ENCODE data around the gene ACO1. TPM values are rescaled to one million over a fixed set of nuclear protein-coding genes. Genes with fewer than 3 reads are reported as not detected.

ACO1 gene
- total and polyA plus RNA-seq, 4 donors = 41.3 to 78.5 (median 59.5) TPM

DNA sequence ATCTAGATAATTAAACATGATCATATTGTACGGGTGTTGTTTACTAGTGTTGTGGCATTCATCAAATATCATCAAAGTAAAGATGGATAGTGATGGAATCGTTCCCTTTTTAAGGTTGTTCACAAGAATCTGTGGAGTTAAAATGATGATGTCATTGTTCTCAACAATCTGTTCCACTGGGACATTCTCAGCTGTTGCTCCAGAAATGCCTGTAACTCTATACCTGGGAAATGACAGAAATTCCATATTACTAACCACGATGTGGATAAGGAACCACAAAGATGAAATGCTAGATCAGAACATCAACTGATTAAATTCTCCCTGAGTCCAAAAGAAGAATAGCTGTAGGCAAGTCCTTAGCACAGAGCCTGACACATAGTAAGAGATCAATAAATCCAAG is 103.5 kb downstream of the ACO1 start:
- Histone ChIP-seq H3K27me3 (ENCODE audit: control insufficient read depth in 4 of 4, insufficient read depth in 4 of 4, low read length in 3 of 4) (no peaks in the 10 kb centered on the region), H3K27ac (ENCODE audit: low read depth in 1 of 2, low read length in 2 of 2) (no peak overlapping the region), H3K36me3 (ENCODE audit: control insufficient read depth in 4 of 4, insufficient read depth in 3 of 4, low read depth in 1 of 4, low read length in 3 of 4) (peaks cover 4 to 23% (median 21%) of the 10 kb centered on the region in 4 donors), H3K4me3 (ENCODE audit: low read depth in 1 of 3, low read length in 3 of 3) (no peak overlapping the region), H3K9me3 (ENCODE audit: control insufficient read depth in 4 of 4, low read length in 3 of 4) (no peaks in the 10 kb centered on the region), H3K4me1 (ENCODE audit: control insufficient read depth in 4 of 4, insufficient read depth in 4 of 4, low read length in 3 of 4) (peaks cover 3 to 20% (median 14%) of the 10 kb centered on the region in 4 donors), H3K9ac (ENCODE audit: low read depth in 1 of 2, low read length in 2 of 2) (no peak overlapping the region)
- TF ChIP-seq HNF4G (IDR thresholded peaks at IDR 0.05) (no peak), GABPA (IDR thresholded peaks at IDR 0.05 in 1 of 2, conservative IDR thresholded peaks at IDR 0.05 in 1 of 2) (no peak), FOXA2 (IDR thresholded peaks at IDR 0.05) (no peak), FOXA1 (IDR thresholded peaks at IDR 0.05) (no peak), YY1 (IDR thresholded peaks at IDR 0.05) (no peak), RXRA (IDR thresholded peaks at IDR 0.05) (no peak), HNF4A (conservative IDR thresholded peaks at IDR 0.05) (no peak), EGR1 (IDR thresholded peaks at IDR 0.05; ENCODE audit: low read depth in 2 of 2) (no peak), JUND (IDR thresholded peaks at IDR 0.05) (no peak), NR2F2 (IDR thresholded peaks at IDR 0.05) (no peak), TAF1 (conservative IDR thresholded peaks at IDR 0.05) (no peak), SP1 (IDR thresholded peaks at IDR 0.05) (no peak), RAD21 (IDR thresholded peaks at IDR 0.05) (no peak)
- TF ChIP-seq, protein P1, sequence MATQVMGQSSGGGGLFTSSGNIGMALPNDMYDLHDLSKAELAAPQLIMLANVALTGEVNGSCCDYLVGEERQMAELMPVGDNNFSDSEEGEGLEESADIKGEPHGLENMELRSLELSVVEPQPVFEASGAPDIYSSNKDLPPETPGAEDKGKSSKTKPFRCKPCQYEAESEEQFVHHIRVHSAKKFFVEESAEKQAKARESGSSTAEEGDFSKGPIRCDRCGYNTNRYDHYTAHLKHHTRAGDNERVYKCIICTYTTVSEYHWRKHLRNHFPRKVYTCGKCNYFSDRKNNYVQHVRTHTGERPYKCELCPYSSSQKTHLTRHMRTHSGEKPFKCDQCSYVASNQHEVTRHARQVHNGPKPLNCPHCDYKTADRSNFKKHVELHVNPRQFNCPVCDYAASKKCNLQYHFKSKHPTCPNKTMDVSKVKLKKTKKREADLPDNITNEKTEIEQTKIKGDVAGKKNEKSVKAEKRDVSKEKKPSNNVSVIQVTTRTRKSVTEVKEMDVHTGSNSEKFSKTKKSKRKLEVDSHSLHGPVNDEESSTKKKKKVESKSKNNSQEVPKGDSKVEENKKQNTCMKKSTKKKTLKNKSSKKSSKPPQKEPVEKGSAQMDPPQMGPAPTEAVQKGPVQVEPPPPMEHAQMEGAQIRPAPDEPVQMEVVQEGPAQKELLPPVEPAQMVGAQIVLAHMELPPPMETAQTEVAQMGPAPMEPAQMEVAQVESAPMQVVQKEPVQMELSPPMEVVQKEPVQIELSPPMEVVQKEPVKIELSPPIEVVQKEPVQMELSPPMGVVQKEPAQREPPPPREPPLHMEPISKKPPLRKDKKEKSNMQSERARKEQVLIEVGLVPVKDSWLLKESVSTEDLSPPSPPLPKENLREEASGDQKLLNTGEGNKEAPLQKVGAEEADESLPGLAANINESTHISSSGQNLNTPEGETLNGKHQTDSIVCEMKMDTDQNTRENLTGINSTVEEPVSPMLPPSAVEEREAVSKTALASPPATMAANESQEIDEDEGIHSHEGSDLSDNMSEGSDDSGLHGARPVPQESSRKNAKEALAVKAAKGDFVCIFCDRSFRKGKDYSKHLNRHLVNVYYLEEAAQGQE (IDR thresholded peaks at IDR 0.05) = no peak
- TF ChIP-seq, protein P2, sequence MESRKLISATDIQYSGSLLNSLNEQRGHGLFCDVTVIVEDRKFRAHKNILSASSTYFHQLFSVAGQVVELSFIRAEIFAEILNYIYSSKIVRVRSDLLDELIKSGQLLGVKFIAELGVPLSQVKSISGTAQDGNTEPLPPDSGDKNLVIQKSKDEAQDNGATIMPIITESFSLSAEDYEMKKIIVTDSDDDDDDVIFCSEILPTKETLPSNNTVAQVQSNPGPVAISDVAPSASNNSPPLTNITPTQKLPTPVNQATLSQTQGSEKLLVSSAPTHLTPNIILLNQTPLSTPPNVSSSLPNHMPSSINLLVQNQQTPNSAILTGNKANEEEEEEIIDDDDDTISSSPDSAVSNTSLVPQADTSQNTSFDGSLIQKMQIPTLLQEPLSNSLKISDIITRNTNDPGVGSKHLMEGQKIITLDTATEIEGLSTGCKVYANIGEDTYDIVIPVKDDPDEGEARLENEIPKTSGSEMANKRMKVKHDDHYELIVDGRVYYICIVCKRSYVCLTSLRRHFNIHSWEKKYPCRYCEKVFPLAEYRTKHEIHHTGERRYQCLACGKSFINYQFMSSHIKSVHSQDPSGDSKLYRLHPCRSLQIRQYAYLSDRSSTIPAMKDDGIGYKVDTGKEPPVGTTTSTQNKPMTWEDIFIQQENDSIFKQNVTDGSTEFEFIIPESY (IDR thresholded peaks at IDR 0.05) = no peak
- TF ChIP-seq, protein P3, sequence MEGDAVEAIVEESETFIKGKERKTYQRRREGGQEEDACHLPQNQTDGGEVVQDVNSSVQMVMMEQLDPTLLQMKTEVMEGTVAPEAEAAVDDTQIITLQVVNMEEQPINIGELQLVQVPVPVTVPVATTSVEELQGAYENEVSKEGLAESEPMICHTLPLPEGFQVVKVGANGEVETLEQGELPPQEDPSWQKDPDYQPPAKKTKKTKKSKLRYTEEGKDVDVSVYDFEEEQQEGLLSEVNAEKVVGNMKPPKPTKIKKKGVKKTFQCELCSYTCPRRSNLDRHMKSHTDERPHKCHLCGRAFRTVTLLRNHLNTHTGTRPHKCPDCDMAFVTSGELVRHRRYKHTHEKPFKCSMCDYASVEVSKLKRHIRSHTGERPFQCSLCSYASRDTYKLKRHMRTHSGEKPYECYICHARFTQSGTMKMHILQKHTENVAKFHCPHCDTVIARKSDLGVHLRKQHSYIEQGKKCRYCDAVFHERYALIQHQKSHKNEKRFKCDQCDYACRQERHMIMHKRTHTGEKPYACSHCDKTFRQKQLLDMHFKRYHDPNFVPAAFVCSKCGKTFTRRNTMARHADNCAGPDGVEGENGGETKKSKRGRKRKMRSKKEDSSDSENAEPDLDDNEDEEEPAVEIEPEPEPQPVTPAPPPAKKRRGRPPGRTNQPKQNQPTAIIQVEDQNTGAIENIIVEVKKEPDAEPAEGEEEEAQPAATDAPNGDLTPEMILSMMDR (IDR thresholded peaks at IDR 0.05; ENCODE audit: low read depth, low read length, missing input control) = no peak
- TF ChIP-seq, protein P4, sequence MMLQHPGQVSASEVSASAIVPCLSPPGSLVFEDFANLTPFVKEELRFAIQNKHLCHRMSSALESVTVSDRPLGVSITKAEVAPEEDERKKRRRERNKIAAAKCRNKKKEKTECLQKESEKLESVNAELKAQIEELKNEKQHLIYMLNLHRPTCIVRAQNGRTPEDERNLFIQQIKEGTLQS (IDR thresholded peaks at IDR 0.05) = no peak
- TF ChIP-seq, protein P5, sequence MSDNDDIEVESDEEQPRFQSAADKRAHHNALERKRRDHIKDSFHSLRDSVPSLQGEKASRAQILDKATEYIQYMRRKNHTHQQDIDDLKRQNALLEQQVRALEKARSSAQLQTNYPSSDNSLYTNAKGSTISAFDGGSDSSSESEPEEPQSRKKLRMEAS (IDR thresholded peaks at IDR 0.05) = no peak
- DNase-seq (ENCODE audit: low spot score) = no peak
- WGBS = 74% methylated on average over 3 of the region's 3 CpGs

All from liver (tissue), 9 donors.